HG03159 (cell line): ENCODE results near the gene SLC39A3.

Experiments
- ATAC-seq: cut with Tn5 transposase; IDR thresholded peaks from one replicate; pipeline ENCODE4 v1.9.1; 2021; ENCODE audit warnings: mild to moderate bottlenecking, moderate library complexity; ENCODE audit not compliant: unreplicated experiment

SLC39A3 gene

DNA sequence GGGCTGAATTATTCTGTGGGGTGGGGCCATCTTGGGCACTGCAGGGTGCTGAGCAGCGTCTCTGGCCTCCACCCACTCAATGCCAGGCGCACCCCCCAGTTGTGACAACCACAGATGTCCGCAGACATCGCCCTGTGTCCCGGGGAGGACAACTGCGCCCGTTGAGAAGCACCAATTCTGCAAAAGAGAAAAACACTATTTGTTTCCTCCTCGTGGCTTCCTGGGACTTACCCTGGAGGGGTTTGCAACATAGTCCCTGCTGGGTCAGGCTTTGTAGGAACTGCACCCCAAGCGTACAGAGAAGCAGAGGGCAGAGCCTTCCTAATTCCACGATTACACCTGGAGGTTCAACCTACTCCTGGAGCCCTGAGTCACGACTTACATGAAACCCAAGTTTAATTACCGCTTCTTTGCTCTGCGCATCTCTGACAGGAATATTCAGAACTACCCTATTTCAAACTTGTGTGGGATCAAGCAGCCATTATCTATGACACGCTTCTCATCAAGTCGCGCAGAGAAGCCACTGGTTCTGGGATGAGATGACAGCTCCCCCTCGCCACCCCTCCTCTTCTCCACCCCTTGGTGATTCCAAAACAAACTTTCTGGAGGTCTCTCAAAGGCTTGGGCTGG lies 11.1 kb upstream of the SLC39A3 start:
- no peak for ATAC-seq

DNA sequence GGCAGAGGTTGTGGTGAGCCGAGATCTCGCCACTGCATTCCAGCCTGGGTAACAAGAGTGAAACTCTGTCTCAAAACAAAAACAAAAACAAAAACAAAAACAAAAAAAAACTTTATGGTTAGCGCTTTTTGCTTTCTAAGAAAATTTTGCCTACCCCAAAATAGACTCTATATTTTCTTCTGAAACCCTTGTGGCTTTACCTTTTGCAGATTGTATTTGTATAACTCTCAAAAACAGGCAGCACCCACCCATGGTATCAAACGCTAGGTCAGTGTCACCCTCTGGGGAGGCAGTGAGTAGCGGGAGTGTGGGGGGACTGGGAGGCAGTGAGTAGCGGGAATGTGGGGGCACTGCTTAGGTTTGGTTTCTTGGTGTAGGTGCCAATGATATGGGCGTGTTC lies 7.5 kb upstream of the SLC39A3 start:
- ATAC-seq = no peak

DNA sequence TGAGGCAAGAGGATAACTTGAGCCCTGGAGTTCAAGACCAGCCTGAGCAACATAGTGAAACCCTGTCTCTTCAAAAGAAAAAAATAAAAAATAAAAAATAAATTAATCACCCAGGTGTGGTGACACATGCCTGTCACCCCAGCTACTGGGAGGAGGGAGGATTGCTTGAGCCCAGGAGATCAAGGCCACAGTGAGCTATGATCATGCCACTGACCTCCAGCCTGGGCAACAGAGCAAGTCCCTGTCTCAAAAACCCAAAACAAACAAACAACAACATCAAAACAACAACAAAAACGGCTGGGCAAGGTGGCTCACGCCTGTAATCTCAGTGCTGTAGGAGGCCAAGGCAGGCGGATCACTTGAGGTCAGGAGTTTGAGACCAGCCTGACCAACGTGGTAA lies 4.3 kb upstream of the SLC39A3 start:
- no peak for ATAC-seq

DNA sequence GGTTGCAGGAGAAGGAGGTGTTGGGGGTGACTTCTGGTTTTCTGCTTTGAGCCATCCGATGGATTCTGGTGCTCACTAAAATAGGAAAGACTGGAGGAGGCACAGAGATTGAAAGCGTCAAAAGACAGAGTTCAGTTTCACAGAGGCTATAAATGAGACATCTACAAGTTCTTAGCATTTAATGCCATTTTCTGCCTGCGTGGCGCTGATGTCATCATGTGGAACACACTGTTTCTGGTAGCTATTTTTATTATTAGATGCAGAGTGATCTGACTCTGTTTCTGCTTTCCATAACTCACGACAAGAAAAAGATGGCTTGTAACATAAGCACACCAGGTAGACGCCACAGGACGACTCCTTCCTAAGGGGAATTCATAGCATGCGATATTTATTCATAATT lies 3.3 kb upstream of the SLC39A3 start:
- no peak for ATAC-seq

DNA sequence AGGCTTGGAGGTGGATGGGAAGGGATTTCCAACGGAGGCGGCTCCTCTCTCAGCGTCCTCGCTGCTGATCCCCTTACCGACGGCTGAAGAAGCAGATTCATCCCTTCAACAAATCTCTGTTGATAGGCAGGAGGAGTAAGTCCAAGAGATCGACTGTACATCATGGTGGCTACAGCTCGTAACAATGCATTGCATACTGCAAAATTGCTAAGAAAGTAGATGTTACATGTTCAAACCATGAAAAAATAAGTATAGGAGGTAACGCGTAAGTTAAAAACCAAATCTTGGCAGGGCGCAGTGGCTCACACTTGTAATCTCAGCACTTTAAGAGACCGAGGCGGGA lies 468 bp upstream of the SLC39A3 start:
- ATAC-seq = no peak

DNA sequence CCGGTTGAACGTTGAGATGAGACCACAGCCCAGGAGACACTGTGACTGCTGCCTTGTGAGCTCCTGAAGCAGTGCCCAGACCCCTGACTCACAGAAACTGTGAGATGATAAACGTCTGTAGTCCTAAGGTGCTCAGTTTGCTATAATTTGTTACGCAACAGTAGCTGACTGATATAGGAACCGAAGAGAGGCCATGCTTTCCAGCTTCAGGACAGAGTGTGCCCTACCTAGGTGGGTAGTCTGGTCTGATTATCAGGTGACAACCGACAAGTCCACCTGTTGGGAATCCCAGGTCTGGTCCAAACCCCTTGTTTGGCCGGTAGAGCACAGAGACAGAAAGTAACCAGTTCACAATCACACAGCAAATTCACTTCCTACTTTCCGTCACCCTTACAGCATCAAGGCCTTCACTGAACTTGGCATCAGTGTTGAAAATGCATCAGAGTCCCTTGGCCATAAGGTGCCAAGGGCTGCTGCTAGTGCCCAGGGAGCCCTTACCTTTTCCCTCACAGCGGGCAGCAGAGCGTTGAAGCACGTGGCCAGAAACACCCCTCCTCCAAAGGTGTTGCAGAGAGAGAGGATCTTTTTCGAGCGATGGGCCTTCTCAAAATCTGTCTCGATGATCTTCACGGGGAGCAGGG lies 3.1 kb downstream of the SLC39A3 start:
- no peak for ATAC-seq

DNA sequence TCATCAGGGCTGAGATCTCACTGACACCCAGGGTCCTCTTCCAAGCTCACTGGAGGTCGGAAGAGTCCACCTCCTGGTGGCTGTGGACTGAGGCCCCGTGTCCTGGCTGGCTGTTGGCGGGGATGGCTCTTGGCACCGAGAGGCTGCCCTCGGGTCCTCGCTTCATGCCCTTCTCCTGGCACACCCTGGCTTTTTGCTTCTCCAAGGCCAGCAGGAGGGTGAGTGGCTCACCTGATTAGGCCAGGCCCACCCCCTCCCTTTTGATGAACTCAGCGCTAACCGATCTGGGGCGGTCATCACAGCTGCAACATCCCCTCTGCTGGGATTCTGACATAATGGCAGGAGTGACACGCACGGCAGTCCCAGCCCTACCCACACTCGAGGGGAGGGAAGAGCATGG lies 4.4 kb downstream of the SLC39A3 start:
- no peak for ATAC-seq

DNA sequence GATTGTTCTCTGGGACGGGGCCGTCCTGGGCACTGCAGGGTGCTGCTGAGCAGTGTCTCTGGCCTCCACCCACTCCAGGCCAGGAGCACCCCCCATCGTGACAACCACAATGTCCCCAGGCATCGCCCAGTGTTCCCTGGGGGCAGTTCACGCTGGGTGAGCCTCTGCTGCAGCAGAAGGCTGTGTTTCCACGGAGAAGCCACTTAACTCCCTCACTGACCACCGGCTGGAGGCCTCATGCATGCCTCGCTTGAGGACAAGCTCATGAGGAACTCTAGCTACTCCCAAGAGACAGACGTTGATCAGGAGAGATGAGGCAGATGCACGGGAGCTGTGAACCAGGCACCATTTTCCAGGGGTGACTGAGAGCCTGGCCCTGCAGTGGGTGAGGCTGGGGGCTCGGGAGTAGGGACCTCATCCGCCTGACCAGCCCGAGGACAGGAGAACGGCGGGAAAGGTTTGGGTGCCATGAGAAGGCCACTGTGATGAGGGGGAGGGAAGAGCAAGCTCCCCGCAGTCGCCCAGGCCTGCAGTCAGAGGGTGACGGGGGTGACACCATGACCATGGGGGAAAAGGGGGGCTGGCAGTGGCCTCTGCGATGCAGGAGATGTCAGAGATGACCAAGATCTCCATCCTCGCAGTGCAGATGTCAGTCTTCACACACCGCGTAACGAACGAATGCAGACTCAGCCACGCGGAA lies 5.1 kb downstream of the SLC39A3 start:
- no peak for ATAC-seq

DNA sequence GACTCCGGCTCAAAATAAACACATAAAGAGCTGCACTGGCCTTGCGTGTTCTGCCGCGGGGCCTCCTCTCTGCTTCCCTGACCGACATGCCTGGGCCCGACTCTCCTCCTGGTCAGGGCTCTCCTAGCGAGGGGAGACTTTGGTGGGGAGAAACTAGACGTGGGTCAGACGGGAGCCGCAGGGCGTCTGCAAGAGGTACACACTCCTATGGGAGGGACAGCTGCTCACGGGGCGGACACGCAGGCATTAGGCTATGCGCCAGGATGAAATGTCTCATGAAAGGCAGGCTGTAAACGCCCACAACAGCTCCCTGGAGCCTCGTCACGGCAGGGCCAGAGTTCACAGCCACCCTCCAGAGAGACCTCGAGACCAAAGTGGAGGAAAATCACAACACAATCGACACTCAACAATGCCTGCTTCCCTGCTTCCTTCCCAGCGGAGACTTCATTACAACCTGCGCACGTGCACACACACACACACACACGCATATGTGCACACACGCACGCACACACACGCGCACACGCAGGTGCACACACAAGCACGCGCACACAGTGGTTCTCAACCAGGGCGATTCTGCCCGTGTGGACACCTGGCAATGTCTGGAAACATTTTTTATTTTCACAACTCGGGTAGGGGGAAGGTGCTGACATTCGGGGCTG lies 5.8 kb downstream of the SLC39A3 start:
- no peak for ATAC-seq

DNA sequence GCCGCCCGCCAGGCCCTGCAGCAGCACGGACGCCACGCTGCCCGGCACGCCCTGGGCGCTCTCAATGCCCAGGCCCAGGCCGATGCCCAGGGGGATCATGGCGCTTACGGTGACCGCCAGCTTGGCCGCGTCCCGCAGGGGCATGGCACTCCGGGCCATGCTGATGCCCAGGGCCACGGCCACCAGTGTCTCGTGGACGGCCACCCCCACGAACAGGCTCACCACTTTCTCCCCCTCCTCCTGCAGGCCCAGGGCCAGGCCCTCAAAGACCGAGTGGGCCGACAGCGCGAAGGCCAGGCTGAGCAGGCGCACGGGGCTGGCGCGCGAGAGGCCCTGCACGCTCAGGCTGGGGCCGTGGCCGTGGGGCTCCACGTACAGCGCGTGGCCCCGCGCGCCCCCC lies 6.9 kb downstream of the SLC39A3 start:
- no peak for ATAC-seq

DNA sequence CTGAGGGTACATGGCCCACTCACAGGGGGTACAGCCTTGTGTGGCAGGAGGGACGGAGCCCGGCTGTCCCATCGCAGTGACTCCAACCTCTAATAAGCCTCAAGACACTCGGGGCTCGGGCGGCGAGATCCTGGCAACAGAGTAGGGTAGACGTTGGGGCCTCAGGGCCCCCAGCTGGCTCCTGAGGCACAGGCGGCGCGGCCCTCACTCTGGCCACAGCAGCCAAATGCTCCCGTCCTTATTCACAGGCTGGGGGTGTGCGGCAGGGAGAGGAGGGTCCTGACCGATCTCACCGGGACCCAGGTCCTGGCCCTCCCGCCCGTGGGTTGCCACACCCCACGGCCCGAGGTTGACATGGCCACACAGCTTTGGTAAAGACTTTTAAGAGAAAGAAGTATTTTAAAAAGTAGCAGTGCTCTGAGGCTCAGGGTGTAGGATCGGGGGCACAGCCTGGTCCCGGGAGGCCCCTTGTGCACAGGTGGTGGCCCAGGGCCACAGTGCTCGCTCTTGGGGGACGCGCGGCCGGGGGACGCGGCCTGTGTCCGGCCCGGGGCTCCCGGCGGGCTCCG lies 7.6 kb downstream of the SLC39A3 start:
- no peak for ATAC-seq

DNA sequence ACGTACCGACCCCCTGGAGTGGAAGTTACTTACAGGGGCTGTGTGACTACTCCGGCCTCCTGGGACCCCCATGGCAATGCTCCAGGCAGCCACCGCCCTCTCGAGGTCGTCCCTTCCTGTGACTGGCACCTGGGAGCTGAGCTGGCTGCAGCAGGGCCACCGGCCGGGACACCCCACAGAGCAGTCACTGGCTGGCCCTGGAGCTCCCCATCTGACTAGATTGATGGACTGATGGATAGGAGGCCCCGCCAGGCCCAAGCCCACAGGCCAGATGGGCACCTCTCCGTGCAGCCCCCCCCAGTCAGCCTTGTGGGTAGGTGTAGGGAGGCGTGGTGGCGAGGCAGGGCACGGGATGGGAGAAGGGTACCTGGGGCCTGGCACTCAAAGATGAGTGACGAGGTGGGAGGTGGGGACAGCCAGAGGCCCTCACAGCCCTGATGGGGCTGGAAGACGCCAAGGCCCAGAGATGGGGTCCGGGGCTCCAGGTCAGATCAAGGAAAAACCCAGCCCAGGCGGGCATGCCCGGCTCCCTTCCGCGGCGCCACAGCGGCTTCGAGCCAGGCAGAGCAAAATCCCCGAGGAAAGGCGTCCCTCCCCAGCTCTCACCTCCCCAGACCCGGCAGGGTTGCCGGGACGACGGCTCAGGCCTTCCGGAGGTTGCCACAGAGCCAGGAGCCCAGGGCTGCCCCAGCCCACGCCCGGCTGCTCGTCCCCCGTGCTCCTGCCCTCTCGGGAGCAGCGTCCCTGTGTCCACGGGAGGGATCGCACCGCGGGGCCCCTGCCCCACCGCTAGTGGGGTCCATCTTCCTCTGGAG lies 8.4 kb downstream of the SLC39A3 start:
- ATAC-seq = no peak

DNA sequence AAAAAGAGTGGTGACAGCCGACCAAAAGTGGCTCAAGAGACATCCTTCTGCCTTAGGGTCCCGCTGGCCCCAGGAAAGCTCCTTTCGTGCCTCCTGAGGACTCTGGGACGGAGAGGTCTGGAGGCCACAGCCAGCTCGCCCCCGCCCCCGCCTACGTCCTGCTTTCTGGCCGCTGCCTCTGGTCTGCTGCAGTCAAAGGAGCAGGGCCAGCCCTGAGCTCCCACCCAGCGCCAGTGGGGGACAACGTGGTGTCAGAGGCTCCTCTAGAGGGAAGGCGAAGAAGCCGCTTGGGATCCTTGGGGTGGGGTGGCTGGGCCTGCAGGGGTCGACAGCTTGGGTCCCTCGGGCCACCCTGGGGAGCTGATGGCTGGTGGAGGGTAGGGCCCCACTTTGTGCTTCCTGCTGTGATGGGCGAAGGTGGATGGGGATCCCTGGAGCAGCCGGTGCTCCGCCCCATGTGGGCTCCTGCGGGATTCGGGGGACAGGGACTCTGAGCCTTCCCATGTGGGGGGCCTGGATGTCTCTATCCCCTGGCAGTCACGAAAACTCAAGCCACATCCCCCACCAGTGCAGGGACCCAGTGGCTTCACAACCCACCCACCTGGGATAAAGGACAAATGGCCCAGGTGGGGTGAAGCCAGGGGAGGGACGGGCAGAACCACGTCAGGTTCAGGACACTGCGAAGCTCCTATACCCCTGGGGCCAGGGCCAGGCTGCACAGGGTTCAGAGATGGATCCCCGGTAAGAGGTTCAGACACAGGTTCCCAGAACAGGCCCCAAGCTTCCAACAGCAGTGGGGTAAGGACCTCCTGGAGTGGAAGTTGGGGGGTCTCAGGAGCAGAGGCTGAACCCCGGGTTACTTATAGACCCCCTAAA lies 9.6 kb downstream of the SLC39A3 start:
- no peak for ATAC-seq

DNA sequence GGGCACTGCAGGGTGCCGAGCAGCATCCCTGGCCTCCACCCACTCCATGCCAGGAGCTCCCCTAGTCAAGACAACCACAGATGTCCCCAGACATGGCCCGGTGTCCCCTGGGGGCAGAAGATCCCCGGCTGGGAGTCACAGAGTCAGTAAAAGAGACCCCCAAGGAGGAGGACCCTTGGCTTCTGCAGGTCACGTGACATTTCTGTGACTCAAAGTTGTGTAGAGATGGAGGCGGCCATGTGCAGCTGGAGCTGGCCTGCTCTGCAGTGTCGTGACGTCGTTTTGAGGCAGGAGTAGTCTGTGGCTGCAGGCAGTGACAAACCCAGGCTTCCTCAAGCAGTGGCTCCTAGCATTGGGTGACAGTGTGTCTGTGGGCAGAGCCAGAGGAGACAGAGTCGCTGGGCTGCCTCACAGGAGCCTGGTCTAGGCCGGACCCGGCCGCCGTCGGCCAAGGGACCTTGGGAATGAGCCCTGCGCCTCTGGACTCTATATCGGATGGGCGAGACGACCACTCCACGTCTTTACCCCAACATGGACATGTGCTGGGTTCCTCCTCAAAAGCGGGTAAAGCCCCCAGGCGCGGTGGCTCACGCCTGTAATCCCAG lies 10.9 kb downstream of the SLC39A3 start:
- ATAC-seq = no peak

DNA sequence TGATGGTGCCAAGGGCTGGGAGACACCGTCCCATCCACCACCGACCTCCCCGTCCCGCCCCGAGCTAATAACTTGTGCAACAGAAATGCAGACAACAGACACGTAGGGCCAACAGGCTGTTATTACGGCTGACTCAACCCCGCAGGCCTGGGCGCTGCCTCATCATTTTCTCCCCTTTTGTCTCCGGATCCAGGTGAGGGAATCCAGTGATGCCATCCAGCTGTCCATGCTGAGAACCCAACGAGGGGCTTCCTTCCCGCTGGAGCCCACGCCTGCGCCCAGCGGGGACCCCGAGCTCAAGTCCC lies 12.2 kb downstream of the SLC39A3 start:
- no peak for ATAC-seq

DNA sequence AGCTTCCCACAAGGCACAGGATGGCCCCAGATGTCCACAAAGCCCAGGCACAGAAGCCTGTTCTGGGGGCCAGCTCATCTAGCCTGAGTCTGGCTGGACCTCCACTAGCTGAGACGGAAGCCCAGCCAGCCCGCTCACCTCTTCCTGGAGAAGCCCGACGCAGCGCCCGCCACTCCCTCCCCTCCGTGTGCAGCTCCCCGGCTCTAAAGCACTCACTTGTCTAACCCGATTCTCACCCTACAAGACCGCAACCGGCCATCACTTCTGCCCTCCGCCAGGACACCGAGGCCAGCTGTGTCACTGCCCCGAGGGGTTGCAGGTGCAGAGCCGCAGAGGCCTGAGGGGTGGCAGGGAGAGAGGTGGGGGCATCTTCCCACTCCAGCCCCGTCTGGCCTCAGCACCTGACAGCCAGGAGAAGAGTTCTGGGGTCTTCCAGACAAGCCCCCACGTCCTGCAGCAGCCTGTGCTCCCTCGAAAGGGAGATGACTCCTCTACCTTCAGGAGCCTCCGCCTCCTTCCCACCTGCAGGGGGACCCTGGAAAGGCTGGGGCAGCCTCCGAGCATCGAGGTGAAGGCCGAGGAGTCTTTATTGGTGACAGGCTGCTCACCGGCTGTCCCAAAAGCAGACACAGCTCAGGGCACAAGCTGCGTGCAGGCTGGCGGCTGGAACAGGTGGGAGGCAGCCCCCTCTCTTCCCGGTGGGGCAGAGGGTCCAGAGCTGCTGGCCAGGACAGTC lies 12.7 kb downstream of the SLC39A3 start:
- no peak for ATAC-seq

DNA sequence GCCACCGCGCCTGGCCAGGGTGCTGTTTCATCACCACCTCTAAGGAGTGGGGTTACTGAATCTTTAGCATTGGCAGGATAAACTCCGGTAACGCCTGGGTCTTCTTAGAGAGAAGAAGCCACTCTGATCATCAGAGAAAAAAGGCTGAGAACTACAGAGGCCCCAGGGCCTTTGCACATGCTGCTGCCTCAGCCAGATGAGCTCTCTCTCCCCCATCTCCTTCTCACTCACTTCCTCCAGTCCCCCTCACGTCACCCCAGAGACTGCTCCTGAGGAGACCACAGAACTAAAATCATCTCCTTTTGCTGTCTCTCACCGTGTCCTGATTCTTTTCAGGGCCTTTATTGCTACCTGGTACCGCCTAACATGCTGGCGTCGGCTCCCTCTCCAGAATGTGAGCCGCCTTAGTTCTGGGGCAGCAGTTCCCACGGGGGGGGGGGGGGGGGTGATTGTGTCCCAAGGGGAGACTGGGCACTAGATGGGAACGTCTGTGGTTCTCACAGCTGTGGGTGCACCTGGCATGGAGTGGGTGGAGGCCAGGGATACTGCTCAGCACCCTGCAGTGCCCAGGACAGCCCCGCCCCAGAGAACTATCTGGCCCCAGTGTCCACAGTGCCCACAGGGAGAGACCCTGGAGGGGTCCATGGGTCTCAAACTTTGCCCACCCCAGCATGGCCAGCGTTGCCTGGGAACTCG lies 13.5 kb downstream of the SLC39A3 start:
- ATAC-seq = no peak

DNA sequence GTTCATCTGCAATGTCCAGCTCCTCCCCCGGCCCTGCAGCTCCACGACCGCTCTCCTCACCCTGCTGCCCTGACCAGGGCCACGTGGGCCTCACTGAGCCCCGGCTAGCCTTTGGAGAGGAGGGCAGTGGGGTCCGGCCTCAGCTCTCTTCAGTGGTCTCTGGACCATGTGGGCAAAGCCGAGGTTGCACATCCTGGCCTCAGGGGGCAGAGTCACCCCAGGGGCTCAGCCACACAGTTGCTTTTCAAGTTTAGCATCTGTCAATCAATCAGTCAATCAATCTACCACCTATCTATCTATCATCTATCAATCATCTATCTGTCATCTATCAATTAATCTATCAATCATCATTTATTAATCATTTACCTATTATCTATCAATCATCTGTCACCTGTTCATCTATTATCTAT lies 15.7 kb downstream of the SLC39A3 start:
- ATAC-seq = no peak
